Measurements from ENCODE around the gene TAP2. TPM values are rescaled to one million over a fixed set of nuclear protein-coding genes. Genes with fewer than 3 reads are reported as not detected.

The TAP2 gene
- total RNA-seq, 1 donor from 2014 or later = 19.3 TPM

- DNase-seq (no peak), ATAC-seq (ENCODE audit: poor library complexity) (no peak)
- intact Hi-C loops (cut with DNase I) = no loop called here
Measured at GRCh38 chr6:32857156-32857891, 18.8 kb upstream of the TAP2 start.

- ATAC-seq (ENCODE audit: poor library complexity) = no peak
- intact Hi-C loops (cut with DNase I) = loop anchor here (2.0 kb wide), 1 partner anchor 17 kb away; the partner anchor contains the start of gene TAP2
- no peak for DNase-seq
Measured at GRCh38 chr6:32855467-32856174, 17.1 kb upstream of the TAP2 start.

- DNase-seq (peak; percentile 57), ATAC-seq (ENCODE audit: poor library complexity) (peak; percentile 30)
- intact Hi-C loops (cut with DNase I) = loop anchor here (2.0 kb wide), 1 partner anchor 16 kb away; the partner anchor contains the start of gene TAP2
Measured at GRCh38 chr6:32854376-32855178, 16.0 kb upstream of the TAP2 start.

- DNase-seq (peak; percentile 97), ATAC-seq (ENCODE audit: poor library complexity) (peak; percentile 97)
- intact Hi-C loops (cut with DNase I) = loop anchor here (2.0 kb wide), 1 partner anchor 15 kb away; the partner anchor contains the start of gene TAP2
Measured at GRCh38 chr6:32853541-32854375, 15.2 kb upstream of the TAP2 start, which contains the start of the genes PSMB9 and TAP1. Gene PSMB9 (plus strand): TSS chr6:32854192. CDS start chr6:32854230, 38 bp downstream. Gene TAP1 (minus strand): TSS chr6:32853704. CDS start chr6:32853636, 68 bp downstream.

GRCh38 chr6:32852844-32853540, 14.5 kb upstream of the TAP2 start:
- intact Hi-C loops (cut with DNase I) = no loop called here
- peak; percentile 49 for ATAC-seq (ENCODE audit: poor library complexity)
- peak; percentile 61 for DNase-seq

- peak; percentile 59 for DNase-seq
- intact Hi-C loops (cut with DNase I) = no loop called here
- no peak for ATAC-seq (ENCODE audit: poor library complexity)
Measured at GRCh38 chr6:32852018-32852843, 13.7 kb upstream of the TAP2 start.

- no peak for ATAC-seq (ENCODE audit: poor library complexity)
- intact Hi-C loops (cut with DNase I) = no loop called here
Measured at GRCh38 chr6:32851025-32851424, 12.5 kb upstream of the TAP2 start.

GRCh38 chr6:32849126-32849525, 10.6 kb upstream of the TAP2 start:
- intact Hi-C loops (cut with DNase I) = no loop called here
- ATAC-seq (ENCODE audit: poor library complexity) = no peak
- no peak for DNase-seq

More at GRCh38 chr6:32851025-32851424, 12.5 kb upstream of the TAP2 start:
- no peak for DNase-seq

- no peak for ATAC-seq (ENCODE audit: poor library complexity)
- intact Hi-C loops (cut with DNase I) = no loop called here
Measured at GRCh38 chr6:32847795-32848194, 9.3 kb upstream of the TAP2 start.

GRCh38 chr6:32847004-32847403, 8.5 kb upstream of the TAP2 start:
- DNase-seq = no peak
- intact Hi-C loops (cut with DNase I) = no loop called here
- no peak for ATAC-seq (ENCODE audit: poor library complexity)

More at GRCh38 chr6:32847795-32848194, 9.3 kb upstream of the TAP2 start:
- no peak for DNase-seq

- ATAC-seq (ENCODE audit: poor library complexity) = no peak
- DNase-seq = no peak
- intact Hi-C loops (cut with DNase I) = no loop called here
Measured at GRCh38 chr6:32845384-32845884, 6.9 kb upstream of the TAP2 start.

- DNase-seq (no peak), ATAC-seq (ENCODE audit: poor library complexity) (no peak)
- intact Hi-C loops (cut with DNase I) = no loop called here
Measured at GRCh38 chr6:32844839-32845383, 6.4 kb upstream of the TAP2 start.

GRCh38 chr6:32843979-32844838, 5.7 kb upstream of the TAP2 start, which contains the start of gene PSMB8:
Gene PSMB8 (minus strand): TSS chr6:32844047. CDS start chr6:32843996, 51 bp downstream.
- DNase-seq = peak; percentile 97
- ATAC-seq (ENCODE audit: poor library complexity) = peak; percentile 98
- intact Hi-C loops (cut with DNase I) = no loop called here

GRCh38 chr6:32843331-32843978, 4.9 kb upstream of the TAP2 start:
- no peak for ATAC-seq (ENCODE audit: poor library complexity)
- DNase-seq = no peak
- intact Hi-C loops (cut with DNase I) = no loop called here

- no peak for ATAC-seq (ENCODE audit: poor library complexity)
- DNase-seq = no peak
Measured at GRCh38 chr6:32842690-32843089, 4.2 kb upstream of the TAP2 start.

More at GRCh38 chr6:32842690-32843089, 4.2 kb upstream of the TAP2 start:
- intact Hi-C loops (cut with DNase I) = no loop called here

Data from Right ventricle myocardium superior (tissue), 1 donor.